Right lobe of liver (tissue), 6 donors: Measurements from ENCODE around the gene ADAP2. TPM values are rescaled to one million over a fixed set of nuclear protein-coding genes. Genes with fewer than 3 reads are reported as not detected.
"Not testable (repeated sequence)": the region's sequence is repeated elsewhere in the genome, so short reads cannot be mapped to it uniquely, and the experiment has no call there.

ENCODE experiments used
- ATAC-seq, 4 donors: fragments of 200-7000 bp; cut with Tn5 transposase; one replicate each; pipeline ENCODE4 v1.9.1; 2020; ENCODE audit warnings: mild to moderate bottlenecking in 4 of 4, moderate library complexity in 4 of 4
- DNase-seq, 3 donors: peaks; one replicate each; pipeline ENCODE4 v3.0.0-alpha.2; 2020
- H3K27ac ChIP-seq, 3 donors: fragments of 200-600 bp; one replicate each; pipeline ENCODE4 v1.8.0; 2022
- H3K27me3 ChIP-seq, 2 donors: fragments of 200-600 bp; one replicate each; pipeline ENCODE4 v1.8.0; 2022
- H3K36me3 ChIP-seq, 4 donors: fragments of 200-600 bp; sonication (generic) in 1 of 4; one replicate each; pipeline versions ENCODE4 v1.5.1 to v1.8.0; 2017 to 2022; ENCODE audit warnings: control low read depth in 1 of 4
- H3K4me1 ChIP-seq, 4 donors: fragments of 200-600 bp; sonication (generic) in 1 of 4; one replicate each; pipeline versions ENCODE4 v1.5.1 to v1.8.0; 2017 to 2022; ENCODE audit warnings: control low read depth in 1 of 4
- H3K4me3 ChIP-seq, 3 donors: fragments of 200-600 bp; one replicate each; pipeline ENCODE4 v1.8.0; 2022
- H3K9me3 ChIP-seq, 4 donors: fragments of 200-600 bp; sonication (generic) in 1 of 4; one replicate each; pipeline versions ENCODE4 v1.5.1 to v1.8.0; 2017 to 2022; ENCODE audit warnings: control low read depth in 1 of 4
- CTCF ChIP-seq, 4 donors: fragments of 200-600 bp in 3 of 4; fragments of 450-650 bp in 1 of 4; IDR thresholded peaks; one replicate each; pipeline versions ENCODE4 v1.5.1 to v1.8.0; 2016 to 2022; ENCODE audit warnings: antibody characterized with exemption in 4 of 4, mild to moderate bottlenecking in 2 of 4
- POLR2A ChIP-seq: fragments of 450-650 bp; IDR thresholded peaks from one replicate; pipeline ENCODE4 v1.6.1; 2017; ENCODE audit warnings: antibody characterized with exemption, mild to moderate bottlenecking
- WGBS: methylation state at CpG from one replicate; pipeline ENCODE4 v1.1.6; 2018; ENCODE audit warnings: low coverage, low lambda C conversion rate; ENCODE audit not compliant: insufficient coverage; ENCODE audit errors: missing lambda C conversion rate; 5-methylcytosine and 5-hydroxymethylcytosine counted together
- intact Hi-C, 2 donors: fragments of 100-400 bp; cut with DNase I; formaldehyde crosslinking; loops; one replicate each; pipeline versions ENCODE4 v1.11.2 to v1.14.1; 2022
- total RNA-seq, 6 experiments: library from RNA; depleted of rRNA in 2 of 6; stranded (reverse); fragments of >200 nt in 2 of 6; fragmentation: NEBNext Ultra II Directional in 3 of 6; extraction: Animal tissue kit (Norgen Biotek cat#: 25700) in 3 of 6; gene quantifications; one replicate each; pipeline versions ENCODE4 v1.1.0 to v1.2.4, GENCODE V29; 2016 to 2023
- donor health status: DM: no; HTN: yes; CAD: no.
- donor health status: DM: no; HTN: no; CAD: no.
- donor health status: DM: no; HTN: no; CAD: no.
- donor health status: DM: no; HTN: yes; CAD: no.
- donor health status: DM: no; HTN: yes; CAD: no.

The ADAP2 gene
- total RNA-seq, 6 experiments from 2014 or later, result 5.4 to 13.2 (median 8.1) TPM

DNA sequence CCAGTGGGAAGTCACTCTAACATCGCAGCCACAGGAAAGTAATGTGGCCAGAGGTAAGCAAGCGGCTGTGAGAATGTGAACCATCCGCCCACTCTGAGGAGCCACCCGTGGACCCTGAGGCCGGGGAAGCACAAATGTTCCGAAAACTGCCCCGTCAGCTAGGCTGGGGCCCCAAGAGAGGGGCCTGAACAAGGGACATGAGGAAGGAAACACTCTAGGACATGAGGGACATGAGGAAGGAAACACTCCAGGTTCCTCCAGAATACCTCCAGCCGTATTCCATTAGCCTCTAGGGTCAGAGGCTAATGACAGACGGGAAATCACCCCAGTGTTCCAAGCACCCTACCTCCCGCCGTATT is 16.0 kb upstream of the ADAP2 start:
- peaks cover 0 to 16% (median 6%) of the 10 kb centered on the region in 4 donors for H3K4me1 ChIP-seq
- peaks cover 0 to 3% (median 0%) of the 10 kb centered on the region in 4 donors for H3K36me3 ChIP-seq
- no peaks in the 10 kb centered on the region for H3K27me3 ChIP-seq
- H3K4me3 ChIP-seq, result peak overlapping the region; percentile 65 to 90 (median 67)
- H3K27ac ChIP-seq, result peak overlapping the region; percentile 86 to 90 (median 90)
- TF ChIP-seq POLR2A (no peak), CTCF (IDR thresholded peaks at IDR 0.05) (no peak)
- 1% methylated on average over 9 of the region's 11 CpGs for WGBS
- intact Hi-C loops, result no loop called here
- ATAC-seq (peak; percentile 59 to 66 (median 62)), DNase-seq (no peak)
- H3K9me3 ChIP-seq, result no peaks in the 10 kb centered on the region

- no peaks in the 10 kb centered on the region for H3K27me3 ChIP-seq
- no peaks in the 10 kb centered on the region for H3K9me3 ChIP-seq
- under 1% methylated on average over 30 of the region's 47 CpGs for WGBS
- intact Hi-C loops, result no loop called here
- peaks cover 0 to 1% (median 0%) of the 10 kb centered on the region in 4 donors for H3K36me3 ChIP-seq
- peak within 1 kb of the TSS; percentile 86 to 90 (median 90) for H3K27ac ChIP-seq
- ATAC-seq (peak; percentile 99), DNase-seq (peak; percentile 89 to 93 (median 91))
- TF ChIP-seq CTCF (IDR thresholded peaks at IDR 0.05) (no peak), POLR2A (peak; percentile 68)
- H3K4me3 ChIP-seq, result peak within 1 kb of the TSS; percentile 65 to 90 (median 67)
- peaks cover 0 to 16% (median 6%) of the 10 kb centered on the region in 4 donors for H3K4me1 ChIP-seq
These were observed 15.4 kb upstream of the ADAP2 start, which contains the start of gene TEFM for GRCh38 chr17:30906101-30906911. Gene TEFM (minus strand): TSS chr17:30906238. CDS start chr17:30906198, 40 bp downstream.

- ATAC-seq (no peak), DNase-seq (no peak)
- H3K36me3 ChIP-seq, result no peaks in the 10 kb centered on the region
- H3K27me3 ChIP-seq, result no peaks in the 10 kb centered on the region
- intact Hi-C loops, result no loop called here
- no peak overlapping the region for H3K27ac ChIP-seq
- TF ChIP-seq CTCF (IDR thresholded peaks at IDR 0.05) (no peak), POLR2A (no peak)
- WGBS, result 64% methylated on average over 3 of the region's 3 CpGs
- H3K4me3 ChIP-seq, result no peak overlapping the region
- H3K4me1 ChIP-seq, result peaks cover 0 to 16% (median 6%) of the 10 kb centered on the region in 4 donors
- no peaks in the 10 kb centered on the region for H3K9me3 ChIP-seq
These were observed 12.9 kb upstream of the ADAP2 start for GRCh38 chr17:30908717-30909420.

DNA sequence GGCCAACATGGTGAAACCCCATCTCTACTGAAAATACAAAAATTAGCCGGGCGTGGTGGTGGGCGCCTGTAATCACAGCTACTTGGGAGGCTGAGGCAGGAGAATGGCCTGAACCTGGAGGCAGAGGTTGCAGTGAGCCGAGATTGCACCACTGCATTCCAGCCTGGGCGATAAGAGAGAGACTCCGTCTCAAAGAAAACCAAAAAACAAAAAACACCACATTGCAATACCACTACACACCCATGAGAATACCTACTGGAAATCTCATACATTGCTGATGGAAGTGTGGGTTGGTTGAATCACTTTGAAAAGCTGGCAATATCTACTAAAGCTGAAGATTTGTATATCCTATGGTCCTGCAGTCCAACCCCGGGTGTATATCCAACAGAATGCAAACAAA is 11.6 kb upstream of the ADAP2 start:
- H3K27ac ChIP-seq, DNase-seq, ATAC-seq, H3K27me3 ChIP-seq, H3K4me3 ChIP-seq, H3K36me3 ChIP-seq, H3K9me3 ChIP-seq, intact Hi-C loops: not testable (repeated sequence)
- 77% methylated on average over 3 of the region's 7 CpGs for WGBS
- H3K4me1 ChIP-seq, result peaks cover 0 to 13% (median 4%) of the 10 kb centered on the region in 4 donors

DNA sequence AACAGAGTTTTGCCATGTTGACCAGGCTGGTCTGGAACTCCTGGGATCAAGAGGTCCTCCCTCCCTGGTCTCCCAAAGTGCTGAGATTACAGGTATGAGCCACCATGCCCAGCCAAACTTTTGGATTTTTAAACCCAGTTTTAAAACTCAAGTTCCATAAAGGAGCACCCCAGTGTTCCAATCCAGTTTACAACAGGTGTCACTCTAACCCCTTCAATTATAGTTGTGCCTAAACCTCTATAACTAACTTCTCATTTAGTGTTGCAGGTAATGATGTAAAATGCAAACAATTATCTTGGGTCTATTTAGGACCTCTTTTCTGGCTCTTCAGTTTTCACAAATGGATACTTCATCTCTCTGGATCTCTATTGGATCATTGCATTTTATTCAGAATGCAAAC is 7.8 kb upstream of the ADAP2 start:
- no peak overlapping the region for H3K4me3 ChIP-seq
- H3K9me3 ChIP-seq, result no peaks in the 10 kb centered on the region
- H3K4me1 ChIP-seq, result no peaks in the 10 kb centered on the region
- DNase-seq, result no peak
- intact Hi-C loops, result no loop called here
- H3K27me3 ChIP-seq, result no peaks in the 10 kb centered on the region
- no peak for TF ChIP-seq POLR2A
- TF ChIP-seq CTCF (IDR thresholded peaks at IDR 0.05), result no peak
- ATAC-seq, result no peak
- H3K36me3 ChIP-seq, result no peaks in the 10 kb centered on the region
- no peak overlapping the region for H3K27ac ChIP-seq
